ENCODE measurements around the gene BANF1. TPM values are rescaled to one million over a fixed set of nuclear protein-coding genes. Genes with fewer than 3 reads are reported as not detected.

Gene BANF1
- total RNA-seq, 1 experiment from 2014 or later: 386 TPM

- no peak overlapping the region for H2AFZ ChIP-seq
- H3F3A ChIP-seq (ENCODE audit: insufficient read depth, low read depth): peaks cover 53% of the 10 kb centered on the region
- H3K4me1 ChIP-seq (replicated peaks; ENCODE audit: insufficient read depth): peaks cover 68% of the 10 kb centered on the region
- BruUV-seq (replicated peaks): TSS peak; percentile 12
- no peaks in the 10 kb centered on the region for H3K9me3 ChIP-seq (ENCODE audit: insufficient read depth, low read depth)
- H3K4me2 ChIP-seq: peak overlapping the region; percentile 75
- no peaks in the 10 kb centered on the region for H3K27me3 ChIP-seq (ENCODE audit: insufficient read depth, low read depth)
- peak overlapping the region; percentile 1; the same call in 1 of the 2 replicates for H3K4me3 ChIP-seq
- peak overlapping the region; percentile 43 for H3K27ac ChIP-seq
- TF ChIP-seq CTCF (conservative IDR thresholded peaks at IDR 0.05): no peak
- TF ChIP-seq EZH2 (IDR thresholded peaks at IDR 0.05; ENCODE audit: low read depth): no peak
- H3K79me2 ChIP-seq (ENCODE audit: low read depth): 0 out of 2 replicates have a peak, but pooled peaks cover 4% of the 10 kb centered on the region
- intact Hi-C loops (cut with micrococcal nuclease; ENCODE audit: unreplicated experiment): loop anchor here (1.0 to 5.0 kb wide), 6 partner anchors 11 to 456 kb away; partner anchors contain the start of genes BANF1, EIF1AD, FAM89B and LTBP3
- no peaks in the 10 kb centered on the region for H3K9me2 ChIP-seq (ENCODE audit: insufficient read depth)
- POLR2A ChIA-PET (ENCODE audit: unreplicated experiment): interaction anchor here (0.6 to 0.7 kb wide), 3 partner anchors 12 to 113 kb away, joined by 3 to 29 read pairs (median 3); no protein-coding TSS in a partner anchor
- peak; percentile 97 to 100 for DNase-seq
- CTCF ChIA-PET: interaction anchor here (0.6 to 0.8 kb wide), 3 partner anchors 9 to 35 kb away, joined by 3 to 6 read pairs (median 3); no protein-coding TSS in a partner anchor
- H3K36me3 ChIP-seq (ENCODE audit: low read depth): no peaks in the 10 kb centered on the region
- no peaks in the 10 kb centered on the region for H4K20me1 ChIP-seq (ENCODE audit: insufficient read depth)
Measured at GRCh38 chr11:66012946-66013761, 10.9 kb downstream of the BANF1 start.

GRCh38 chr11:66013762-66014100 is 11.4 kb downstream of the BANF1 start:
- Histone ChIP-seq H3K27me3 (ENCODE audit: insufficient read depth, low read depth) (no peaks in the 10 kb centered on the region), H4K20me1 (ENCODE audit: insufficient read depth) (no peaks in the 10 kb centered on the region), H3K27ac (peak overlapping the region; percentile 43), H3K9me2 (ENCODE audit: insufficient read depth) (no peaks in the 10 kb centered on the region), H3F3A (ENCODE audit: insufficient read depth, low read depth) (peaks cover 47% of the 10 kb centered on the region), H3K4me3 (no peak overlapping the region), H2AFZ (no peak overlapping the region), H3K79me2 (ENCODE audit: low read depth) (0 out of 2 replicates have a peak, but pooled peaks cover 4% of the 10 kb centered on the region), H3K4me2 (peak overlapping the region; percentile 75), H3K4me1 (replicated peaks; ENCODE audit: insufficient read depth) (peaks cover 62% of the 10 kb centered on the region), H3K9me3 (ENCODE audit: insufficient read depth, low read depth) (no peaks in the 10 kb centered on the region), H3K36me3 (ENCODE audit: low read depth) (no peaks in the 10 kb centered on the region)
- CTCF ChIA-PET: no interaction called here
- TF ChIP-seq EZH2 (IDR thresholded peaks at IDR 0.05; ENCODE audit: low read depth) (no peak), CTCF (conservative IDR thresholded peaks at IDR 0.05) (no peak)
- no peak for DNase-seq
- BruUV-seq (replicated peaks): no TSS peak
- POLR2A ChIA-PET (ENCODE audit: unreplicated experiment): no interaction called here
- intact Hi-C loops (cut with micrococcal nuclease; ENCODE audit: unreplicated experiment): loop anchor here (1.0 to 5.0 kb wide), 6 partner anchors 11 to 456 kb away; partner anchors contain the start of genes BANF1, EIF1AD, FAM89B and LTBP3

GRCh38 chr11:66014804-66015453 is 12.6 kb downstream of the BANF1 start:
- ChIA-PET POLR2A (ENCODE audit: unreplicated experiment) (interaction anchor here (0.5 kb wide), 1 partner anchor 14 kb away, joined by 15 read pairs; no protein-coding TSS in a partner anchor), CTCF (no interaction called here)
- Histone ChIP-seq H3K79me2 (ENCODE audit: low read depth) (0 out of 2 replicates have a peak, but pooled peaks cover 4% of the 10 kb centered on the region), H2AFZ (no peak overlapping the region), H3F3A (ENCODE audit: insufficient read depth, low read depth) (peaks cover 40% of the 10 kb centered on the region), H3K9me3 (ENCODE audit: insufficient read depth, low read depth) (no peaks in the 10 kb centered on the region), H3K9me2 (ENCODE audit: insufficient read depth) (no peaks in the 10 kb centered on the region), H3K27ac (peak overlapping the region; percentile 38), H3K4me2 (peak overlapping the region; percentile 57), H3K4me1 (replicated peaks; ENCODE audit: insufficient read depth) (peaks cover 60% of the 10 kb centered on the region), H3K27me3 (ENCODE audit: insufficient read depth, low read depth) (no peaks in the 10 kb centered on the region), H4K20me1 (ENCODE audit: insufficient read depth) (no peaks in the 10 kb centered on the region), H3K36me3 (ENCODE audit: low read depth) (no peaks in the 10 kb centered on the region), H3K4me3 (no peak overlapping the region)
- intact Hi-C loops (cut with micrococcal nuclease; ENCODE audit: unreplicated experiment): loop anchor here (5.0 kb wide), 4 partner anchors 252 to 458 kb away; partner anchors contain the start of genes FAM89B, LTBP3, RAB1B and ZNRD2
- no peak for TF ChIP-seq EZH2 (IDR thresholded peaks at IDR 0.05; ENCODE audit: low read depth)
- DNase-seq: no peak
- BruUV-seq (replicated peaks): TSS peak; percentile 20
